NCI-H2196 treated with DMSO at 0.1 percent for 48 hours (cell line): Measurements from ENCODE around the gene CRYZL1.
"Not testable (repeated sequence)": the region's sequence is repeated elsewhere in the genome, so short reads cannot be mapped to it uniquely, and the experiment has no call there.

Source experiments
- DNase-seq: peaks from one replicate; lab custom pipeline; 2025; ENCODE audit not compliant: unreplicated experiment; lab: John Stamatoyannopoulos, UW

CRYZL1 gene

DNA sequence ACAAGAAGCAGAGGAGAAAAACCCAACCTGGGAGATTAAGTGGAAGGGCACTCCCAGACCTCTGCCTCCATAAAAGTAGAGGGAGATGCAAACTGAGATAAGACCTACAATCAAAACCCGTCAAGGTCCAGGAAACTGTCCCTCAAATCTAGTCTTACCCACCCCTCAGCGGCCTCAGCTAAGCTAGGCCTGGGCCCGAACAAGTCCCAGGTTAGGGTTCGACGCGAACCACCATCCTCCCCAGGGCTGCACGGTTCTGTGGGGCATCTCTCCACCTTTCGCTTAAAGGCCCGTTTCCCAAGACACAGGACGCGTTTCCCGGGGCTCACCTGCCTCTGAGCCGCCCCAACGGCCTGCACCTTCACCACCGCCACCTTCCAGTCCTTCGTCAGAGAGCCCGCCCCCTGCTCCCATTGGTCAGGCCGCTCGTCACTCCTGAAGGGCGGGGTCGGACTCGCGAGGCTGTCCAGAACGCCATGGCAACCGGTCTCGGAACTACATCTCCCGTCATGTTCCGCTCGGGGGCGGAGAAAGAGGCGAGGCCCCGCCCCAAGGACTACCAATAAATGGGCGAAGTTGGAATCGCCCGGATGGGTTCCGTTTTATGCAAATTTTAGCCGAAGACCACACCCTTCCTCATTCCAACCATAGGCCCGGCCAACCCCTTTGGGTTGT is at the start of gene CRYZL1:
Gene CRYZL1 (minus strand): TSS at position 390 of the 675 bp plus-strand sequence. CDS start 10,190 bp downstream, outside the sequence.
- DNase-seq: peak; percentile 99

DNA sequence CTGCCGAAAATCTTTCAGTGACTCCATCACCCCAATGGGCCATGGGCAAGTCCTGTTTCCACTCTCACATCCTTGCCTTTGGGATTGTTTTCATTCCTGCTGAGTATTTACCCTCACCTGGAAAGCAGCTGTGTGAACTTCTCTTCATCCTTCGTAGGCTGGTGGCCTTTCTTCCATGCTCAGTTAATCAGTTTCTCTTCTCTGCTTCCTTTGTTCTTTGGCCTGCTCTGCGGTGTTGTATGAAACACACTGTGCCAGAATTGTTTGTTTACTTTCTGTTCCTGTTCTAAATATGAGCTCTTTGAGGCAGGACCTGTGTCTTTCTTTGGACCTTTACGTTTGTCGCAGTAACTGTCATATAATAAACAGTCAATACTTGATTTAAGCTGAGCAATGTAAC is 49.3 kb upstream of the CRYZL1 start:
- DNase-seq: no peak

DNA sequence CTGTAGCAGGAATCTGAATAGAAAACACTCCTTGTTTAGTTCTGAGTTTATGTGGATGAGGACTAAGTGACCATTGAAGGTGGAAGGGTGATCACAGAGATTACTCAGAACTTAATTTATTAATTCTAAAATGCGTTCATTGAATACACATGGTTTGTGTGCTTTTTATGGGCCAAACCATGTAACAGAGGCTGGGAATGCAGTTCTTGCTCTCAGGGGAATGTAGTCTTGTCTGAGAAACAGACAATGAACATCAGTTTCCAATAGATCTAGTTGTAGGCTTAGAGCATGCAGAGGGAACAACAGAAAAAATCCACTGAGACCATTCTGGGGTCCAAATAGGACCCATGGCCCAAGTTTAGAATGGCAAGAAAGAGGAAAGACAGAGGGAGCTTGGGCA is 46.8 kb upstream of the CRYZL1 start:
- DNase-seq: no peak

DNA sequence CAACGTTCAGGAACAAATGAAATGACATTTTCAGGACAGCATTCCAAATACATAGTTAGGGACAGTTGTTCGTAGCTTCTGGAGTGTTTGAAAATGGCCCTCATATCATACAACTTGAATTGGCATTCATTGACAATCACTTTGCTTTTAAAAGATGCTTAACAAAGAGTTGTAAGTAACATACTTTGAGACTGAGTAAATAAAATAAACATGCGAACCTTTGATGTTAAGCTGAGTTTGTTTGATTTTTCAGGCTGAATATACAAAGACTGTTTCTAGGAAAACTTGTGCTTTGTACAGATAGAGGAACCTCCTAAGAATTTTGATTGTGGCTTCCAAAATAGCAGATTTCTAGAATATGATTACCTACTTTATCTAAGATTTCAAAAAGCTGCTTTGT is 46.1 kb upstream of the CRYZL1 start:
- DNase-seq: no peak

DNA sequence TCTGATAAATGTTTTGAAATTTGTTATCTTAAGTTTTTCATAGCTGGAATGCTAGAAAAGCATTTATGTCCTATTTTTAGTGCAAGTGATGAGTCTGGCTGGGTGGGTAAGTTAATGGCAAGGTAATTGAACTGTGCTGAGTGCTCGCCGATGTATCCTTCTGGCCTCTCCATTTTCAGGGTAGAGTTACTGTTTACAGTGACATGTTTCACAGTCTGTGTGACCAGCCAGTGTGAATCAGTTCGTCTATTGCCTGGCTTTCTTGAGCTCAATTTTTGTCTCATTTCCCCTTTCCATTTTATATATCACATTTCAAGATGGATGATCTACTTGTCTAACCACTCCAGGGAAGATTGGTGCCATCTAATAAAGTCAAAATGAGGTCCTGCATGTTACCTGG is 44.8 kb upstream of the CRYZL1 start:
- no peak for DNase-seq

DNA sequence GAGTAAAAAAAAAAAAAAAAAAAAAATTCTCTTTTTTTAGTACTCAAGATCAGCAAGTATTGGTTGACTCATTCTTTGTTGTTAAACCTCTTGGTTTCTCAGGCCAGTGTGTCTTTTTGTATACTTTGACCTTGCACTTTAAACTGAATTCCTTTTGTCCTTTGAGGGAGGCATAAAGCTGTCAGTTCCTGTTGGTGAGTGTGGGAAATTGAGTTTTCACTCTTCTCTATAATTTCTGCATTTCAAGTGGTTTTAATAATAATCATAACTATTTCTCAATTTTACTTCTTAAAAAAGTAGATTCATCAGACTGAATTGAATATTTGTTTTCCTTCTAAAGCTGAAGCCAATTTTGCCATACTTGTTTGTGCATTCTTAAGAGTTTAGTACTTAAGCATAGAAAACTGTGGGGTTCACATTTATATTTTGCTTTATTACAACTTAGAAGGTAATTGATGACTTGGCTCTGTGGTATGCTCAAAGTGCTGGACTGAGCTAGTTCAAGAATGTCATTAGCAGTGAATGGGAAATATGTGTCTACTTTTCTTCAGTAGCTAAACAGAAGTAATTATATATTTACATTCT is 44.2 kb upstream of the CRYZL1 start:
- DNase-seq: no peak

DNA sequence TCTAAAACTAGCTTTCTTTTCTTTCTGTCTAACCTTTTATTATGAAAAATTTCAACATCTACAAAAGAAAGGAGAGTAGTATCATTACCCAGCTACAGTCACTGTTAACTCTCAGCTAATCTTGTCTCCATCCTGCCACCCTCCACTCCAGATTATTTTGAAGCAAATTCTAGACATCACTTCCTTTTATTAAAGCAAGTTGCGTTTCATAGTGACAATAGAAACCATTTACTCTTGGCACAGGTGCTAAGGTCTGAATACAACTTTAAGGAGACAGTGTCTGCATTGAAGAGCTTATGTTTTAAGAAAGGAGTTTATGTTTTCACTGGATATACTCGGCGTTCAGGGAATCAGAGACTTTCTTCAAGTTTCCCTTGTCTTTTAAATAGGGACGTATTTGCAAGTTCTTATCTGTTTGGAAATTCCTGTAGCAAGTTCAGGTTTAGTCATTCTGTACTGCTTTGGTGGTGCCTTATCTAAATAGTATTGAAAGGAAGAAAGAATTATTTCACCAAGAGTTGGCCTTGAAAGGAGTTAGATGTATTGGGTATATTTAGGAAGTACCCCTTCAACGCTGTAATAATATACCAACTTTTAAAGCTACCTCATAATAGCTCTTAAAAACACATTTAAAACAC is 43.5 kb upstream of the CRYZL1 start:
- DNase-seq: no peak

DNA sequence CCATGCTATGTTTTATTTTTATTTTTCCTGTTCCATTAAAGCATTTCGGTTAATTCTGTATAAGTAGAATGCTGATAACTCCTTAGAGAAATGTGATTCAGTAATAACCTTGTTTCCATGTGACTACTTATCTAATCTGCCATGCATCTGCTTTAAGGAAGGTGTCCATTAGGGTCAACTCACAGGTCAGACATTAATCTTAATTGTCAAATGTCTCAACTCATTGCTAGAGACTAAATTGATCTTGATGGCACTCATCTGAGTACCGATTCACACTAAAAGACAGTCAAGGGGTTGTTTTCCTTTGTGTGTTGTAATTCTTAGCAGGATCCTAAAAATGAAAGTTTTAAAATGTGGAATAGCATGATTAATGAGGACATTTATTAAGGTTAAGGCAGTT is 42.5 kb upstream of the CRYZL1 start:
- DNase-seq: no peak

DNA sequence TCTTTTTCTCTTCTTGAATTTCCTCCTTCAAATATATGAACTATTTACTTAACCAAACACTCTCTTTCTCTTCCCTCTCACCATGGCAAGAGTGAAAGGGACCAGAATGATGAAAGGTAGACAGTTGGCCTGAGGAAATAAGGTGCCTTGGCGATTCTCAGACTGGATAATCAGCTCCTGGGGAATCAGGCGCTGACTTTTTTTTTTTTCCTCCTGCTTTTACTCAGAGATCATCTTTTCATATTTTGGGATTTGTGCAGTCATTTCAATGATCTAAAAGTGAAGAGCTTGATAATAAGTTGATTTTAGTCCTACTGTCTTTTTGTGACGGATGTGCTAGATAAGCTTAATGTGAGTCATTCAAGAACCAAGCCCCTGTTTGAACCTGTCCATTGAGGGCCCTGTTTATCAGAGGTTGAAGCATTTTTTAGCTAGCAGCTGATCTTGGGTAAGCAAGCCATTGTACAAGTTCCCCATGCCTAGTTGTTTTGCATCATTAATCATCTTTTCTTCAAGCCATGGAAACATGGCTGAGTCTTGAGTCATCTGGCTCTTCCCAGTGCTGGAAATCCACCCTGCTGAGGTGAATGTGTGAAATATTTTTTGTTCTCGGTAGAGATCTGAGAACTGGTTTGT is 41.6 kb upstream of the CRYZL1 start:
- DNase-seq: no peak

DNA sequence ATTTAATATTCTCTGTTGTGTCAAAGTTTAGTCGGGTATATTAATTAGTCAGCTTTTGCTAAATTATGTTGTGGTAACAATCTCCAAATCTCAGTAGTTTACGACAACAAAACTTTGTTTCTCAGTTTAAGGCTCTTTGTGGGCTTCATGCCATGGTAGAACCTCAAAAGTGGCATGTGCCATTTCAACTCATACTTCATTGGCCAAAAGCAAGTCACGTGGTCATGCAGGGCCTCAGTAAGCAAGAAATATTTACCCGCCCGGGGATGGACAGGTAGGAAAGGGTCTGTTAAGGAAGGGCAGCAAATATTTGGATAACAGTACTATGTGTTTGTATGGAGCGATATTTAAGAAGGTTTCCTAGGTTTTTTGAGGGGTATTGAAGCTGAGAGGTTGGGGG is 39.3 kb upstream of the CRYZL1 start:
- no peak for DNase-seq

DNA sequence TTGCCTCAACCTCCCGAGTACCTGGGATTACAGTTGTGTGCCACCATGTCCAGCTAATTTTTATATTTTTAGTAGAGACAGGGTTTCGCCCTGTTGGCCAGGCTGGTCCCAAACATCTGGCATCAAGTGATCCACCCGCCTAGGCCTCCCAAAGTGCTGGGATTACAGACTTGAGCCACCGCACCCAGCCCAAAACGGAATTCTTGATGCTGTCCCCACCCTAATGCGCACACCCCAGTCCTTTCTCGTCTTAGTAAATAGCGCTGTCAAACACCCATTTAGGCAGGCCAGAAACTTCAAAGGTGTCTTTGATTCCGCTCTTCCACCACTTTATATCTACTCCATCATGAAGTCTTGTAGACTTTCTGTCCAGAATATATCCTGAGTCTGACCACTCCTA is 35.9 kb upstream of the CRYZL1 start:
- no peak for DNase-seq

DNA sequence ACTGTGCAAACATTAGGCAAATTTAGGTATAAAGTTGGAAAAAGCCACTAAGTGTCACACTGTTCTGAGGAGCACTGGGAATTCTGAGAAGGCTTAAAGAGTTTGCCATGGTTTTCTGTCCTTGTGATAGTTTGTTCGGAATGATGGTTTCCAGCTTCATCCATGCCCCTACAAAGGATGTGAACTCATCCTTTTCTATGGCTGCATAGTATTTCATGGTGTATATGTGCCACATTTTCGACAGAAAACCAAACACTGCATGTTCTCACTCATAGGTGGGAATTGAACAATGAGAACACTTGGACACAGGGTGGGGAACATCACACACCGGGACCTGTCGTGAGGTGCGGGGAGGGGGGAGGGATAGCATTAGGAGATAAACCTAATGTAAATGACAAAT is 35.1 kb upstream of the CRYZL1 start:
- not testable (repeated sequence) for DNase-seq

DNA sequence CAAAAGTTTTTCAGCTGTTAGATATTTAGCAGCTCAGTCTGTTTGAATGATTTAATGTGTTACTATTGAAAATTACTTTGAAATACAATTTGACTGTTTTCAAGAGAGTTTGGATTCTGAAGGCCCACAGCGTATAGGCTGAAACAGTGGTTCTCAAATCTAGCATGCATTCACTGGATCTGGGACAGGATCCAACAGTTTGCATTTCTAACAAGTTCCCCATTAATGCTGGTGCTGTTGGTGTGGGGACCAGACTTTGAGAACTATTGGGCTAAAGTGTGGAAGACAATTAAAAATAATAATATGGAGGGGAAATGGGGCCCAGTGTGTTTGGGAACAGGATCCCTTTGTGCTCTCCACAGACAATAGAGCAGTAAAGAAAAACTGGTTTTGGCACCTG is 32.7 kb upstream of the CRYZL1 start:
- DNase-seq: no peak

DNA sequence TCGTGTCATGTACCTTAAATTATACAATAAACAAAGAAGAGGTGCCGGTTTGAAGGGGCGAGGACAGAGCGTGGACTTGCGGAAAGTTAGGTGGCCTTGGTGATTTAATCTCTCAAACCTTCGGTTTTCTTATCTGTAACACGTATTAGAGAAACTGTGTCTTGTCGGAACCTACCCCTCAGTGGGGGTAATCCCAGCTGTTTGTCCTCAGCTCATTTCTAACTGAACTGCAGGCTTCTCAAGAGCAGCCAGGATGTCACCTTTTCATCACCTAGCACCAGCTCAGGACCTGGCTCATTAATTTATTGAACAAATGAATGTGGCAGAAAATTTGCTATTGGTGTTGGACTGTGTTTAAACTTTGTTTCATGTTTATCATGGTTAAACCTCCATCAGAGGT is 31.9 kb upstream of the CRYZL1 start:
- no peak for DNase-seq

DNA sequence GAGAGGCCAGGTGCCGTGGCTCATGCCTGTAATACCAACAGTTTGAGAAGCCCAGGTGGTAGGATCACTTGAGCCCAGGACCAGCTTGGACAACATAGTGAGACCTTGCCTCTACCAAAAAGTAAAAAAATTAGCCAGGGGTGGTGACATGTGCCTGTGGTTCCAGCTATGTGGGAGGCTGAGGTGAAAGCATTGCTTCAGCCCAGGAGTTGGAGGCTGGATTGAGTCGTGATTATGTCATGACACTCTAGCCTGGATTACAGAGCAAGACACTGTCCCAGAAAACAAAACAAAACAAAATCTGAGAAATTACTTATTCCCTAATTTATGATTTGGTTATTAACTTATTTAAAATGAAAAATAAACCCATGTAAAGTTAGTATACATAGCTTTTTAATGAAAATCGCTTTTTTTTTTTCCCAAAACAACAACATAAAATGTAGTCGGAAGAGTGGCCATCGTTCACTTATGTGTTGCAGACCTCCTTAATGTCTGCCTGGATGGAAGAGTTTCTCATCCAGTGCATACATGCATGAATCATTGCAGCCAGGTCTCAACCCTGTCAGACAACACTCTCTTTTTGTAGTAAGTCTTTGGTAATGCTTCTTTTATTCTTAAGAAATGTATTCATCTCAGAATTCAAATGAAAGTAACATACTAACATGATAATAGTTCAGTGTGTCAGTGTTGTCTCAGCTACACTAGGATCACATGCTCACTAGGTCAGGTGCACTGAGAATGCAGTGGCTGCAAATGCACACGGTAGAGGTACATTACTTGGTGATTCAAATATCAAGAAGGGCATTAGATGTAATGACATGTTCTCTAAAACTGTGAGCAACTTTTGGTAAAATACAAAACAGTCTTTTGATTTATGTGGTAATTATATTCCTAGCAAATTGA is 28.8 kb upstream of the CRYZL1 start:
- no peak for DNase-seq

DNA sequence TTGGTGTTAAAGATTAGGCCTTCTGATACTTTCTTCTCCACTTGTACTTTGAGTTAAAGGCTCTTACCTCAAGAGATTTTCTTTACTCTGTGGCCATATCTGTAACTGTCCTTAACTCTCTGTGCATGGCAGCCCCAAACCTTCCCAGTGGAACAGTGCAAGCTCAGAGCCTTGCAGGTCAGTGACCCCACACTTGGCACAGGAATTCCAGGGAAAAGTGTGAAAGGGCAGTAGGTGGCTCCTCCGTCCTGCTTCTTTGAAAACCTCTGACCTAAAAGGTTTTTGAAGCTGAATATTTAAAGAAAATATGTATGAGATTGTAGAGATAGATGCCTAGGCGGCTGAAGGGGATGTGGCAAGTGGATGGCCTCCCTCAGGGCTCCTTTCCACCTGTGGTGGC is 27.1 kb upstream of the CRYZL1 start:
- DNase-seq: no peak

DNA sequence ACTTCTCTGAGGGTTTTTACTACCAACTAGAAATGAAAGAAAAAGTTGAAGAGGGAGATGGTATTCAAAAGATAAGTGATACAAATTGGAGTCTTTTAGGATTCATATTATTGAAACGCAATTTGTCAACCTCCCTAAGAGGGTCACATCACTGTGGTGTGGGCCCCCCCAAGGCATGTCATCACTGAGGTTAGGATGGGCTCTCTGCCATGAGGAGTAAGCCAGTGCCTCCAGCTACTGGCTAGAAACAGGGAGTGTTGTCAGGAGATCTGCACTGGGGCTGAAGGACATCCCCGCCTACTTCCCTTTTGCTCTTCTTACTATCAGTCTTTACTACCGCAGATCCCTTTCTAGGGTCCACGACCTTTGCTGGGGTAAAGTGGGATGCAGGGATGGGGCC is 26.6 kb upstream of the CRYZL1 start:
- no peak for DNase-seq

DNA sequence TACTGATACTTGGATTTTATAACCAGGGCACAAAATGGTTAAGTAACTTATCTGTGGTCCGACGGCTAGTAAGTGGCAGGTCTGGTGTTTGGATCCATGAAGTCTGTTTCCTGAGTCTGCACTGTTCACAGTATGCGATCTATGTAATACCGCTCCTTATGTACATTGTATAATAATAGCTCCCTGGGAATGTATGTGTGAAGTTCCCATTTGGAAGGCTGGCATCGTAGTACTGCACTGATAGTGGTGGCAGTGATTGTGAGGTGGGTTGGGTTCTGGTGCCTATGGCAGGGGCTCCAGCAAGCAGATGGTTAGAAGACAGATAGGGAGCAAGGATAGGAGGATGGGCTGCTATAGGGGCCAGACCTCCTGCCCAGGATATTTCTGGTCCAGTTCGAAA is 26.1 kb upstream of the CRYZL1 start:
- DNase-seq: no peak

DNA sequence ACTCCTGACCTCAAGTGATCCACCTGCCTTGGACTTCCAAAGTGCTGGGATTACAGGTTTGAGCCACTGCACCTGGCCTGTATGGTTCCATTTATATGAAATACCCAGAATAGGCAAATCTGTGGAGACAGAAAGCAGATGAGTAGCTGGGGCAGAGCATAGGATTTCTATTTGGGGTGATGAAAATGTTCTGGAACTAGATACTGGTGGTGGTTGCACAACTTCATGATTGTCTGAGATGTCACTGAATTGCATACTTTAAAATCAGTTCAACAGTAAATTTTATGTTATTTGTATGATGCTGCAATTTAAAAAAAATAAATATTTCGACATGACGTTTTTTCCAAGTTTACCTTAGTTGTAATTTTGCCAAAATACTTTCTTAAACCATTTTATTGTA is 24.6 kb upstream of the CRYZL1 start:
- no peak for DNase-seq

DNA sequence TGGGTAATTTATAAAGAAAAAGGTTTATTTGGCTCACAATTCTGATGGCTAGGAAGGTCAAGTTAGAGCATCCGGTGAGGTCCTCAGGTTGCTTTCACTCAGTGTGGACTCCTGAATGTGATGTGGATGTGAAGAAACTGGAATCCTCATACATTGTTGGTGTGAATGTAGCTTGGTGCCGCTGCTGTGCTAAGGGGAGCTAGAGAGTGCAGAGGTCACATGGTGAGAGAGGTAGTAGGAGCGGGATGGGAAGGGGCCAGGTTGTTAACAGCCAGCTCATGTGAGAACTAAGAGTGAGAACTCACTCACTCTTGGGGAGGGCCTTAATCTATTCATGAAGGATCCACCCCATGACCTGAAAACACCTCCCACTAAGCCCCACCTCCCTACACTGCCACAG is 22.6 kb upstream of the CRYZL1 start:
- no peak for DNase-seq

DNA sequence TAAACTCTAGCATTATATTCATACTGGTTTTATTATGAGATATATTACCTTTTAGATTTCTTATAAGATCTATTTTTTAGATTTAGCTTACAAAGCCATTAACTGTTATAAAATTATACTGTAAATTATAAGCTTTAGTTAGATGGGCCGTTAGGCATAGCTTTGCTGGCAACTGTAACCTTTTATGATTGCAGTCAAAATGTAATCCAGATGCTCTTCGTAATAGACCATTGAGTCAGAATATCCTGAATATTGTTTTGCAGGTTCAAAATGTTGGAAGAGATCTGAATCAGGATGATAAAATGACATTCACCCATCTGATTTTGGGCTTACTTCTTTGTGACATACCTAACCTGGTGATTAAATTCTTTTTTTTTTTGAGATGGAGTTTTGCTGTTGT is 21.7 kb upstream of the CRYZL1 start:
- no peak for DNase-seq
